A549 treated with AZD2906 at 1 μM for 4 hours (cell line): ENCODE results near the gene ARL8B. TPM values are rescaled to one million over a fixed set of nuclear protein-coding genes. Genes with fewer than 3 reads are reported as not detected.

ENCODE experiments used
- total RNA-seq: library from RNA; stranded (reverse); fragments of 200-300 nt; extraction: Qiagen RNA extraction; gene quantifications from 5 replicates; pipeline ENCODE4 v1.2.3, GENCODE V29; 2022

Gene ARL8B
- 60.8 to 68.9 TPM (median 62.5 TPM) in 5 replicates for total RNA-seq

GRCh38 chr3:5122030-5122740 is at the start of gene ARL8B:
TSS of gene ARL8B (plus strand) at chr3:5122292. CDS start at chr3:5122466, 174 bp downstream.

GRCh38 chr3:5187156-5187919 is 65.2 kb downstream of the ARL8B start, which contains the start of gene EDEM1:
TSS of gene EDEM1 (plus strand) at chr3:5187707. CDS start at chr3:5187806, 99 bp downstream.

Other genes starting within 250 kb of the ARL8B start
- 53.2 to 63.3 TPM (median 57.9 TPM) in 5 replicates for gene BHLHE40, start 142.9 kb upstream of the ARL8B start, total RNA-seq
- 15.9 to 21.2 TPM (median 16.5 TPM) in 5 replicates for gene EDEM1, start 65.4 kb downstream of the ARL8B start, total RNA-seq